WI38 (cell line): Measurements from ENCODE around the gene GPR89B.

Experiments used
- H3K4me3 ChIP-seq: 2 replicates; pipeline ENCODE4 v1.5.1; 2011; ENCODE audit warnings: low read depth, mild to moderate bottlenecking, control low read depth, low read length
- TF ChIP-seq, protein P1 (sequence below): IDR thresholded peaks from 2 replicates; pipeline ENCODE4 v1.5.1; 2012; ENCODE audit warnings: low read depth, mild to moderate bottlenecking, control low read depth, low read length

Gene GPR89B

DNA sequence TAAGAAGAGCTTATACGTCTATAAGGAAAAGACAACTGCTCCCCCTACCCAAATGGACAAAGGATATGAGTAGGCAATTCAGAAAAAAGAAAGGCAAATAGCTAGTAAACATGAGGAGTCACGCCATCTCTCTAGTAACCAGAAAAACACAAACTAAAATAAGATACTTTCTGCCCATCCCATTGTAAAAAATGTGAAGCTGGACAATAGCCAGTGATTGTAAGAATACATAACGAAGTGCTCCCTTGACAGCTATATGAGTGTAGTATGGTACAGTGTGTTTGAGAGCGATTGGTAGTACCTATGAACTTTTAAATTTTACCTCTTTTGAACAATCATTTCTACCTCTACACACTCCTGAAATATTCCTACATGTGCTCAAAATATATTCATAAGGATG is 33.1 kb upstream of the GPR89B start:
- H3K4me3 ChIP-seq, result no peak overlapping the region
- TF ChIP-seq, protein P1, sequence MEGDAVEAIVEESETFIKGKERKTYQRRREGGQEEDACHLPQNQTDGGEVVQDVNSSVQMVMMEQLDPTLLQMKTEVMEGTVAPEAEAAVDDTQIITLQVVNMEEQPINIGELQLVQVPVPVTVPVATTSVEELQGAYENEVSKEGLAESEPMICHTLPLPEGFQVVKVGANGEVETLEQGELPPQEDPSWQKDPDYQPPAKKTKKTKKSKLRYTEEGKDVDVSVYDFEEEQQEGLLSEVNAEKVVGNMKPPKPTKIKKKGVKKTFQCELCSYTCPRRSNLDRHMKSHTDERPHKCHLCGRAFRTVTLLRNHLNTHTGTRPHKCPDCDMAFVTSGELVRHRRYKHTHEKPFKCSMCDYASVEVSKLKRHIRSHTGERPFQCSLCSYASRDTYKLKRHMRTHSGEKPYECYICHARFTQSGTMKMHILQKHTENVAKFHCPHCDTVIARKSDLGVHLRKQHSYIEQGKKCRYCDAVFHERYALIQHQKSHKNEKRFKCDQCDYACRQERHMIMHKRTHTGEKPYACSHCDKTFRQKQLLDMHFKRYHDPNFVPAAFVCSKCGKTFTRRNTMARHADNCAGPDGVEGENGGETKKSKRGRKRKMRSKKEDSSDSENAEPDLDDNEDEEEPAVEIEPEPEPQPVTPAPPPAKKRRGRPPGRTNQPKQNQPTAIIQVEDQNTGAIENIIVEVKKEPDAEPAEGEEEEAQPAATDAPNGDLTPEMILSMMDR, result no peak

DNA sequence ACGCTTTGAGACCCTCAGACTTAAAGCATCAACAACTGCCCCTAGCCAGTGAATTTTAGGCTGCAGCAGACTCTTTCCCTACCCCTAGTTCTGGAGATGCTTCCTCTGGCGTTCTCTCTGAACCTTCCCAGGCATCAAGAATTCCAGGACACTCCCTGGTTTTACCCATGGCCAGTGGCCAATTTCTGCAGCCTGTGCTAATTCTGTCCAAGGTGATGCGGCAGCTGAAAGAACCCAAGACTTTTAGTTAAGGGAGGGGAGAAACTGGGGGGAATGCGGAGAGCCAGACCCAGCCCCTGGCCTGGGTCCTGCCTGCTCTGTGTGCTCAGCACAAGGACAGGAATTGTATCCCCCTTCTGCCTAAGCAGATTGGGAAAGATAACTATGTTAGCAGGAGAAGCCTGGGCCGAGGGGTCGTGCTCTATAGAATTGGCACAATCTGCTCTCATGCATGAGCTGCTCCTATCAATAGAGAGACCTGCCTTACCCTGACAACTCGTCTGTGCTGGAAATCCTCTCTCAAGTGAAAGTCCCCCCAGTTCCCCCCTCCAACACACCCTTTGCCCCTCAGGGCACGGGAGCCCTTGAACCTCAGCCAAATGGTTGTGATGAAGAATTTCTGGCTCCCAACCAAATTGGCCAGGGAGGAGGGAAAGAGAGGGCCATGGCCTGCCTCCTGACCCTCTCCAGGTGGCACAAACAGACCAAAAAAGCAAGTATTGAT is 31.0 kb upstream of the GPR89B start:
- TF ChIP-seq, protein P1, result no peak
- no peak overlapping the region for H3K4me3 ChIP-seq

DNA sequence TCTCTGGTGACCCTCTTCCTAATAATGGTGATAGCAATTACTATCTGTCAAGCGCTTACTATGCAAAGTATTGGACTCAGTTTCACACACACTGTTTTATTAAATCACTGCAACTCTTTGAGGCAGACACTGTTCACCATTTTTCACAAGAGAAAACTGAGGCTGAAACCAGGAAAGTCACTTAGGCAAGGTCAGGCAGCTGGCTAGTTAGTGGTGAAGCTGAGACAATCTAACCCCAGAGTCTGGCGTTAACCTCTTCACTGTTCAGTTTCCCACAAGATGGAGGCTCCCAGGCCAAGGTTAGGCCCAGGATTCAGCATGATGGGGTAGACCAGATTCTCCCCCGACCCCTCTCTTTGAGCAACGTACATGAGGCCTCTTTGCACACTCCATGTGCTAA is 30.4 kb upstream of the GPR89B start:
- no peak overlapping the region for H3K4me3 ChIP-seq
- TF ChIP-seq, protein P1, result no peak

DNA sequence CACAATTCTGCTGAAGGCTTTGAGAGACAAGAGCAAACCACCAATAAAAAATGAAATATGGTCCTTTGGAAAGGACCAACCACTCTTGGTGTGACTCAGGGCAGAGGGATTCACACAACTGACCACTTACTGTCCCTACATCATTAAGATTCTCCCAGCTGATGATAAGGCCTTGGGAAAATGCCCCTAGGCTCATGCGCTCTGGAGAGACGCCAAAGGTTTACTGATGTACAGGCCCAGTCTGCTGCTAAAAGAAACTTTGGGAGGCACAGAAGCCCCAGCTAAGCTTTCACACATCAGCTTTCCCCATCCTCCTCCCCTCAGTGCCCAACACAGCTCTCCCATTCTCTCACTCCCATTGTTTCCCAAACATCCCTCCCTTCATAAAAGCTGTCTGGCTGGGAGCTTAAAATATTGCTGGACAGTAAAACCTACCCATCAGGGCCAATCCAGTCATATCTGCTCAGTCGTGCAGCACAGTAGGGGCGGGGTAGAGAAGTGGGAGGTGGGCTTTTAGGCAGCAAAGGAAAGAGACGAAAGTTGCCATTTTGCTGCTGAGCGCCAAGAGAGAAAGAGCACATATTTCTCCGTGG is 25.9 kb upstream of the GPR89B start, which contains the start of gene GJA8:
GJA8 (plus strand) TSS at position 543 of the 593 bp plus-strand sequence. CDS start 5,161 bp downstream, outside the sequence.
- TF ChIP-seq, protein P1, result no peak
- H3K4me3 ChIP-seq, result no peak within 1 kb of the TSS

DNA sequence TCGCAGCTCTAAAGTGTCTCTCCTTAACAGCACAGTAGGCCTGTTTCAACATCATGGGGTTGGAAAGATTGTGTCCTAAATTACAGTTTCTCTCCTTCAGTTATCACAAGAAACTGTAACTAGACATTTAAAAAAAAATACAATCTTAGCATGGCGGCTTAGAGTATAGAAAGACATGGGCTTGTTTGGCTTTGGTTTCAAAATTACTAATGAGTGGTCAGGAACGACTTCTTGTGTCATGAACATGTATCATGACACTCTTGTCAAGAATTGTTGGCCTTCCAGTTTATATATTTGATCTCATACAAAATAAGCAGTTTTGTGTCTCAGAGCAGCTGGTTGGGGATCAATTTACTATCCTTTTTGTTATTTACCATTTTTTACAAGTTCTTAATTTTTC is 23.5 kb upstream of the GPR89B start:
- H3K4me3 ChIP-seq, result no peak overlapping the region

DNA sequence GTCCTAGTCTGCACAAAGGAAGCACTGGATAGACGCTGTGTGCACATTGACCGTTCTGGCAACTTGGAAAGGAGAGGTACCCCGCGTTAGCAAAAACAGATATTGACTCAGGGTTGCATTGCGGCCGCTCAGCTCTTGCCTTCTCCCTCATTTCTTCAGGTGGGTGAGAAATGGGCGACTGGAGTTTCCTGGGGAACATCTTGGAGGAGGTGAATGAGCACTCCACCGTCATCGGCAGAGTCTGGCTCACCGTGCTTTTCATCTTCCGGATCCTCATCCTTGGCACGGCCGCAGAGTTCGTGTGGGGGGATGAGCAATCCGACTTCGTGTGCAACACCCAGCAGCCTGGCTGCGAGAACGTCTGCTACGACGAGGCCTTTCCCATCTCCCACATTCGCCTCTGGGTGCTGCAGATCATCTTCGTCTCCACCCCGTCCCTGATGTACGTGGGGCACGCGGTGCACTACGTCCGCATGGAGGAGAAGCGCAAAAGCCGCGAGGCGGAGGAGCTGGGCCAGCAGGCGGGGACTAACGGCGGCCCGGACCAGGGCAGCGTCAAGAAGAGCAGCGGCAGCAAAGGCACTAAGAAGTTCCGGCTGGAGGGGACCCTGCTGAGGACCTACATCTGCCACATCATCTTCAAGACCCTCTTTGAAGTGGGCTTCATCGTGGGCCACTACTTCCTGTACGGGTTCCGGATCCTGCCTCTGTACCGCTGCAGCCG is 20.3 kb upstream of the GPR89B start:
- TF ChIP-seq, protein P1, result no peak
- no peak overlapping the region for H3K4me3 ChIP-seq

More for the DNA sequence above, 23.5 kb upstream of the GPR89B start:
- TF ChIP-seq, protein P1, result no peak

DNA sequence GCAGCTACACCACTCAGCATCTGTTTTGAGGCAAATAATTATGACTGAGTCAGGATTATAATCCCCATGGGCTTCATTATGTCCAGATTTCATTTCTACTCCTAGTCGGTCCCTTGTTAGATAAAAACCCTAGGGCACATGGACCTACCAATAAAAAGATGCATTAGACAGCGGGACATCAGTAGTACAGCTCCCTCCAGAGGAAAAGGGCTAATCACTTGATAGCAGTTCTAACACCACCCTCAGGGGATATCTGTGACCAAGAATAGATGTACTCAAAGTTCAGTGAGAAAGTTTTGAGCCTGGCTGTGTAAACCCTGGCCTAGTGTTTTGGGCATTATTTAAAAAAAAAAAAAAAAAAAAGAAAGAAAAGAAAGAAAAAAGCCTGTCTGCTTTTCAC is 15.7 kb upstream of the GPR89B start:
- TF ChIP-seq, protein P1, result no peak

More for the DNA sequence above, 15.7 kb upstream of the GPR89B start:
- no peak overlapping the region for H3K4me3 ChIP-seq
